NCI-H2171 treated with DMSO at 0.1 percent for 48 hours (cell line): ENCODE data around the gene UQCRQ.

Experiments
- DNase-seq: peaks from one replicate; lab custom pipeline; 2025; lab: John Stamatoyannopoulos, UW

Gene UQCRQ

GRCh38 chr5:132915681-132916080 is 49.2 kb downstream of the UQCRQ start:
- no peak for DNase-seq

GRCh38 chr5:132916086-132916485 is 49.6 kb downstream of the UQCRQ start:
- no peak for DNase-seq
